NCI-H1417 treated with DMSO at 0.1 percent for 48 hours (cell line): ENCODE measurements around the gene KLK11.
"Not testable (repeated sequence)": the region's sequence is repeated elsewhere in the genome, so short reads cannot be mapped to it uniquely, and the experiment has no call there.

Experiments
- DNase-seq: peaks from one replicate; lab custom pipeline; 2025; lab: John Stamatoyannopoulos, UW

Gene KLK11

DNA sequence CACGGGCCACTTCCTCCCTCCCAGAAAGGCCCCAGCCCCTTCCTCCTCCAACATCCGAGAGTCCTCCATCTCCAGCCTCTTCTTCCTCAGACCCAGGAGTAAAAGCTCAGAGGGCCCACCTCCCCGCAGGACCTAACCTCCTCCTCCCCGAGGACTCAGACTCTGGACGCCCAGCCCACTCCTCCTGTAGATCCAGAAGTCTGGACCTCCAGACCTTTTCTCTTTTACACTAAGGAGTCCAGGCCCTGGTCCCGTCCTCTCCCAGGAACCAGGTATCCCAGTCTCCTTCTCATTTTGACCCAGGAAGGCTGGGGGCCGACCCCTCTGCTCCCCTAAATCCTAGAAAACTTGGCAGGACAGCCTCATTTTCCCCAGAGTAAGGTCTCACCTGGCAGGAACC is 23.1 kb downstream of the KLK11 start:
- DNase-seq, result no peak

DNA sequence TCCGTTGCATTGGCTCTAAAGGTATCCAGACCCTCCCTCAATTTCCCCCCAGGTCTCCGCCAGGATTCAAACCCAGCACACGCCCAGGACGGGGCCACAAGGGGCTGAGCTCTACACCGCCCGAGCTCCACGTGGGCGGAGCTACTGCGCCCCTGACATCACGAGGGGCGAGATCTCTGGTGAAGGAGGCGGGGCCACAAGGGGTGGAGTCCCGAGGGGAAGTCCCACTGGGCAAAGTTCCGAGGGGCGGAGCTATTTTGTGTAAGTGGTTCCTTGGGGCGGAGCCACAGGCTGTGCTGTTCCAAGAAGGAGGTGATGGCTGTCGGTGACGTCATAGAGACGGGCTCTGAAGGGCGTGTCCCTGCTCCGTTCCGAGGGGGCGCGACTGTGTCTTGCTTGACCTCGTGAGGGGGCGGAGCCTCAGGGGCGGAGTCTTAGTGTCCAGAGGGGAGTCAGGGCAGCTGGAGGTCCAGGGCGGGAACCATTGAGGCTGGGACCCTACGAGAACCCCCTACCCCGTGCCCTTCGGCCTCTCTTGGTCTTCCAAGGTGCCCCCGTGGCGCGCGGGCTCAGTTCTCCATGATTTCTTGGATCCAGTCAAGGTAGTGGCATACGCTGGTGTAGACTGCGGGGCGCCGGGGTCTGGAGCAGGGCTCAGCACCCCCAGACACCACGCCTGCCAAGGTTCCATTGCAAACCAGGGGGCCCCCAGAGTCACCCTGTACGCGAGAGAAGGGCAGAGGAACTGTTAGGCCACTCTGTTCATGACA is 23.7 kb downstream of the KLK11 start:
- no peak for DNase-seq

DNA sequence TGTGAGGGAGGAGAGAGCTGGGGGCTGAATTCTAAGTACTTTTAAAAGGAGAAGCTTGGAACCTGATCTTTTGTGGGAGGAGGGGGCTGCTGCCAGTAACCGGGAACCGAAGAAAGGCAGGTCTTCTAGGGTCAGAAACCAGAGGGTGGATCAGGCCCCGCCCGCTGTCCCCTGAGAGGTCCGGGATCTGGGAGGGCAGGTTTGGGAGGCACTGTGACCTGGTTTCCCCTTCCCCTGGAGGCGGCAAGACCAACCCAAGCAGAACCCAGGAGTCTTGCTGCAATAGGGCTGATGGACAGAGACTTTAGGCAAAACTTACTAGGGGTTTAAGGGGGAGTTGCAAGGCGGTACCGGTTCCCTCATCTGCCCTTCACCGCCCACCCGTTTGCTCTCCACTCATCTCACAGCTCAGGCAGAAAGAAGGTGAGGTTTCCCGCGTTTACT is 24.3 kb downstream of the KLK11 start:
- no peak for DNase-seq

DNA sequence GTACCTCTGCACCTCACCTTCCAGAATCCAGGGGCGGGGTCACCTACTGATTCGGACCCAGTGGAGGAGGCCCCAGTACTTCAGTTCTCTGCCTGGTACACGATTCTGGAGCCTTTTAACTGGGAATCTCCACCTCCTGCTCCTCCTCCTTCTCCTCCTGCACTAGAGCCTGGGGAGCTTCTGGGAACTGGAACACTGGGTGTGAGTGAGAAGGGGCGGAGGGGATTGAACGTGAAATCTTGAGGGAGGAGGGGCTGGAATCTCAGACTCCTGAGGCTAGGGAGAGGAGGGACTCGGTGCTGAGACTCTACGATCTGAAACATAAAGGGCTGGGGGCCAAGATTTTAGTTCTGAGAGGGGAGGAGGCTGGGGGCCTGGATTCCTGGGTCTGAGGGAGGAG is 24.9 kb downstream of the KLK11 start, which contains the start of gene KLK8:
TSS of gene KLK8 (minus strand) at position 90 of the 400 bp plus-strand sequence. CDS start 437 bp downstream, outside the sequence.
- DNase-seq, result no peak

DNA sequence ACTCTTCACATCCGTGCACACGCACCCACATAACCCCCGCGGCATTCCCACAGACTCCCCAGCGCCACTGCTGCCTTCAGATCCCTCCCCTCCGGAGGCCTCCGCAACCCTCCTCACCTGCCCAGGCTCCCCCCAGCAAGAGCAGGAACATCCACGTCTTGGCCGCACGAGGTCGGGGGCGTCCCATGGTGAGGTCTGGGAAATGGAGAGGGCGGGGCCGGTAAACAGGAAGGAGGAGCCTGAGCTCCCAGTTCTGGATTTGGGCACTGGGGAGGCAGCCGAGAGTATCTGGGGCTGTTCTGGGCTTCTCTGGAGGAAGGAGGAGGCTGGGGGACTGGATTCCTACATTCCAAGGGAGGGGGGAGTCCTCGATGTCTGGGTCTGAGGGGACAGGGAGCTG is 25.4 kb downstream of the KLK11 start:
- no peak for DNase-seq

DNA sequence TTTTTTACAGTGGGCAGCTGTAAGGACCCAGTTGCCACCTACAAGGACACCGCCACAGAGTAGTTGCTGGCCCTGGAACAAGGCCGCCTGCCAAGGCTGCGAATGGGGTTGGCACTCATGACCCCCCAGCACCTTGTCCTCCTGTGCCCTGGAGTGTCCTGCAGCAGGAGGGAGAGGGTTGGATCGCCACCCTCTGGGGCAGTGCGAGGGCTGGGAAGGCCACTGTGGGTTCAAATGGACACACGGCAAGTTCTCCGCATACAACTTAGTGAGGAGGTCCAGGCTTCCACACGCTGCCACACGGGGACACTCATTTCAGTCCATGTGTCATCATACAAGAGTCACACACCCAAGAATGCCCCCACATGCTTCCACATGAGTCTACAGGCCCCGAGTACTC is 26.0 kb downstream of the KLK11 start:
- no peak for DNase-seq

DNA sequence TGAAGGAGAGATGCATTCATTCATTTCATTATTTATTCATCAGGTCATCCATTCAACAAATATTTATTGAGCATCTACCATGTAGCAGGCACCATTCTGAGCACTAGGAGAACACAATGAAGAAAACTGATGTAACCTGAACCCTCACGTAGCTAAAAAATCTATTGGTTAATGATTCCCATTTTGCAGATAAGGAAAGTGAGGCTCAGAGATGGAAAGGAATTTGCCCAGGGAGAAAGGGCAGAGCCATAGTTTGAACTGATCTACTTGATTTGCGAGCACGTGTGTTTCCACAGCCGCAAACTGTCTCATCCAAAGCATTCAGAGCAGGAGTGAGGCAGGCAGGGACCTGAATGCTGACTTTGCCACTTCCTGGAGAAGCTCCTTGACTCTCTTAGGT is 27.7 kb downstream of the KLK11 start:
- no peak for DNase-seq

DNA sequence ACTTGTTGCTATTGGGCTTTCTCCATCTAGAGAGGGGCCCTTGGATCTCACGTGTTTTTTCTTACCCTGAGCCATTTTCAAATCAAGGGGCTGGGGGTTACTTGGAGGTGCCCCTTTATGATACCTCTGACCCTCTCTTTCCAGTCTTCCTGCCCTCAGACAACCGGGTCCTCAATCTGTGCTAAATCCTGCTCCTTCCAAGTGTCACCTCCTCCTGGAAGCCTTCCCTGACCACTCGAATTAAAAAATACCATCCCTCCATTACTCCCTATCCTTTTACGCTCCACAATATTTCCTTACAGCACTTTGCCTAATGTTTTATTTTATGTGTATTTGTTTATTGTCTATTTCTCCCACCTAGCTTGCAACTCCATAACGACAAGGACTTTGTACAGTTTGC is 28.4 kb downstream of the KLK11 start:
- no peak for DNase-seq

DNA sequence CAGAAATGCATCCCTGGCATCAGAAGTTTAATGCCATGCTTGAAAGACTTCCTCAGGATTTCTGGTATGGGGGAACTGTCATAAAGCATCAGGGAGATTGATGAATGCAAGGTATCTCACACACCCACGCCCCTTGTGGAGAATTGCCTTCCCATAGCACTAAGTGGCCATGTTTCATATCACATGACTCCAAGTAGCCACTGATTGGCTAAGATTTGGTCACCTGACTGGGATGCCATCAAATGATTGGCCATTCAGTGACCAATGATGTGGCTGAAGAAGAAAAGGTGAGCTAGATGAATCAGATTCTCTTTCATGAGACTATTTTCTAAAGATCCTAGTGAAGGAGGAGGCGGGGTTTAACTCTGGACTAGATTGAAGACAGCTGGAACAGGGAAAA is 32.3 kb downstream of the KLK11 start:
- DNase-seq, result no peak

DNA sequence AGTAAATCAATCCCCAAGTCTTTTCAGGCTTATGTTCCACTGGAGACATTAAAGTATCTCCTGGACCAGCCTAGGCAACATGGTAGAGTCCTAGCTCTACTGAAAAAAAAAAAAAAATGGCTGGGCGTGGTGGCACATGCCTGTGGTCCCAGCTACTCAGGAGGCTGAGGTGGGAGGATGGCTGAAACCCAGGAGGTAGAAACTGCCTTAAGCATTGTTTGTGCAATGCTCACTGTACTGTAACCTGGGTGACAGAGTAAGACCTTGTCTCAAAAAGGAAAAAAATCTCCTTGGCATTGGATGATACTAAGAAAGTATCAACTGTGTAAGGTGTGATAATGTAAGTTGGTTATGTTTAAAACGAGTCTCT is 33.8 kb downstream of the KLK11 start:
- DNase-seq, result no peak

DNA sequence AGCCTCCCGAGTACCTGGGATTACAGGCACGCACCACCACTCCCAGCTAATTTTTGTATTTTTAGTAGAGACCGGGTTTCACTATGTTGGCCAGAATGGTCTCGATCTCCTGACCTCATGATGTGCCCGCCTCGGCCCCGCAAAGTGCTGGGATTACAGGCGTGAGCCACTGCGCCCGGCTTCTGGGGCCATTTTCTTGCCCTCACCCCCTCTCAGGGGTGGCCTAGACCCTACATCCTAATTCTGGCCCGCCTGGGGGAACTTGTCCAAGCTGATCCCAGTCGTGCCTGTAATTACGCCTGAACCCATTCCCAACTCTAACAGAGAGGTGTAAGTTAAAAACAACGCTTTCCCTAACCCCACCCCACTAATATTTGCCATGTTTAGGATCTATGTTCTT is 42.0 kb downstream of the KLK11 start:
- not testable (repeated sequence) for DNase-seq

DNA sequence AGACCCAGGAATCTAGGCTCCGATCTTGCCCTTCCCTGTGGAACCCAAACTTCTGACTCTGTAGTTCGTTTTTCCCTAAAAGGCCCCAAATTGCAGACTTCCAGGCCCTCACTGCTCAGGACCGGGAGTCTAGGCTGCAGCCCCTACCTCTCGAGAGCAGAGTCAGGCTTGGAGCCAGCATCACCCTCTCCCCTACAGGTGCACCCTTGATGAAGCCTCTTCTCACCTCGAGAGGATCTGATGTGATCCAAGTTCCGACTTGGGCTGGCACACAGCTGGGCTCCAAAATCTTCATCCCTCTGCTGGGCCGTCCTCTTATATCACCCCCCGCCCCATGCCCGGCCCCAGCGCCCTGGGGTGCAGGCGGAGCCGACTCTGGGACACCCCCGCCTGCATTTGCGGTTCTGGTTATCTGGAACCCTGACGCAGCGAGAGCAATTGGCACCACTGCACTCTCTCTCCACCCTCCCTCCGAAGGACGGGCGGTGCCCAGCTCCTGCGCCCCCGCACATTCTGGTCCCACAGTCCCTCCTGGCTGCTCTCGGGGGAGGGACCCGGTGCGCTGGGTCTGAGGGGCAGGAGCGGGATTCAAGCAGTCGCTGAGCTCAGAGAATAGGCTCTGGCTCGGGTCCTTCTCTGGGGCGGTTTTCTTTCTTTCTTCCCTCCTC is 42.7 kb downstream of the KLK11 start, which contains the start of gene KLK7:
TSS of gene KLK7 (minus strand) at position 293 of the 668 bp plus-strand sequence. CDS start 1,518 bp downstream, outside the sequence.
- no peak for DNase-seq

DNA sequence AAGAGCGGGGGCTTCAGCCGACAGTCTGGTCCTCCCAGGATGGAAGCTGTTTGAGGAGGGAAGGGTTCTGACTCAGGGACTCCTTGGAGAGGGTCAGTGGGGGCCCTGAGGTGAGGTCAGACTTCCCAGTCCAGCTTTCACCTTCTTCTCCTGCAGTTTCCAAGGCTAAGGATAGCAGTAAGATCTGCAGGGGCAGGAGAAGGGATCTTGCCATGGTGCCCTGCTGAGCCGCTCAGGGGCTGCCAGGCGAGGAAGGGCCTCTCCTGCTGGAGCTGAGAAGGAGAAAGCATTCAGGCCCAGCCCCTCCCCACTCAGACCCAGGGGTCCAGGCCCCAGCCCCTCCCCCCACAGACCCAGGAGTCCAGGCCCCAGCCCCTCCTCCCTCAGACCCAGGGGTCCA is 44.2 kb downstream of the KLK11 start:
- DNase-seq, result no peak

DNA sequence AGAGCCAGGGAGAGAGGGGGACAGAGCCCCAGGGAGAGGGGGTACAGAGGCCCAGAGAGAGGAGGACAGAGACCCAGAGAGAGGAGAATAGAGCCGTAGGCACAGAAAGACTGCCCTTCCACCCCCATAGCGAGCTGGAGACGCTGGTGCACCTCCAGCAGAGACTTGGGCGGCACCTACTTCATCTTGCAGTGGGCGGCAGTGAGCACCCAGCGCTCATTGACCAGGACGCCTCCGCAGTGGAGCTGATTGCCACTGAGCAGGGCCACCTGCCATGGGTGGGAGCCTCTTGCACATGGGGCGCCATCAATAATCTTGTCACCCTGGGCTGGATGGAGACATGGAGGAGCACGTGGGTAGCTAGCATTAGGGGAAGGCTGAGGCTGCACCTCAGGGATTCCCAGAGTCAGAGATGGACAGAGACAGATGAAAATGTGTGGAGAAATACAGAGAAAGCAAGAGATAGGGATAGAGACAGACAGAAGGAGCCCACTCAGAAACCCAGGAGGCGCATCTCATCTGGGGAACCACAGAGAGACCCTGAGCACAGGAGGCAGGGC is 44.7 kb downstream of the KLK11 start:
- no peak for DNase-seq

DNA sequence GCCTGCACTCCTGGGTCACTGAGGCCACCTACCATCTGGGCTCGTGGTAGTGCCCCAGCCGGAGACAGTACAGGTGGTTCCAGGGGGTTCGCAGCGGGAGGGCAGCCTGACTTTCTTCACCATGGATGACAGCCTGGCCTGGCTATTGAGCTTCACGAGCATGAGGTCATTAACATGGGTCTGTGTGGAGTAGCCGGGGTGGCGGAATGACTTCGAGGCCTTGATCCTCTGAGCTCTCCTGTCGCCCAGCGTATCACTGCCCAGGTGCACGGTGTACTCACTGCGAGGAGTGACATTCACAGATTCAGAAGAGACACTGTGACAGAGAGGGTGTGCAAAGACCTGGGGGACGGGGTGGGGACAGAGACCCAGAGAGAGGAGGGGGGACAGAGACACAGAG is 46.2 kb downstream of the KLK11 start:
- DNase-seq, result no peak

DNA sequence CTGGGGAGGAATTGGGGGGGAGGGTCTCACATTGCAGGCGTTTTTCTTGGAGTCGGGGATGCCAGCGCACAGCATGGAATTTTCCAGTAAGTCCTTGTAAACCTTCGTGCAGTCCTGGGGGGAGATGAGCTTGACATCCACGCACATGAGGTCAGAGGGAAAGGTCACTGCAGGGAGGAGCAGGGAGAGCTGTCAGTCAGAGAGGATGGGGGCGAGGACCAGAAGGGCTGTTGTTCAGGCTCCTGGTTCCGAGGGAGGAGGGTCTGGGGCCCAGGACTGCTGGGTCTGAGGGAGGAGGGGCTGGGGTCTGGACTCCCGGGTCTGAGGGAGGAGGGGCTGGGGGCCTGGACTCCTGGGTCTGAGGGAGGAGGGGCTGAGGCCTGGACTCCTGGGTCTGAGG is 46.7 kb downstream of the KLK11 start:
- DNase-seq, result no peak

DNA sequence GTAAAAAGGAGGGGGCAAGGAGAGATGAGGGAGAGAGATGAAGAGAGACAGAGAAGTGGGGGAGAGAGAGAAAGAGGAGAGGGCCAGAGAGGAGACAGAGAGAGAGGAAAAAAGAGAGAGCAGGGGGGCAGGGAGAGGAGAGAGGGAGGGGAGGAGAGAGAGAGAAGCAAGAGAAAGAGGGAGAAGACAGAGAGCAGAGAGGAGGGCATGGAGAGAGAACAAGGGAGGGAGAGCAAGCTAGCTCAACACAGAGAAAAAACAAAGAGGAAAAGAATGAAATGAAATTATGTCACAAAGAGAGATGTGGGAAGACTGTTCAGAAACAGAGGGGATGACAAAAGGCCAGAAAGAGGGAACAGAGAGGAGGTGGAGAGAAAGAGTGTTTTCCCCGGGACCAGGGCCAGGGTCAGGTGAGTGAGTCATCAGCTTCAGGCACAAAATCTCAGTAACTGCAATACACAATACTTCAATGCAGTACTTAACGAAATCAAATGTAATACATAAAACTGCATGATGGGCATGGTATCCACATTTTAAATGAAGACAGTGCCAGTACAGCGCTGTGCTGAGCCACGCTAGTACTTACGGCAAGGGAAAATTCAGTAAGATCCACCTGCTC is 47.5 kb downstream of the KLK11 start:
- DNase-seq, result no peak

DNA sequence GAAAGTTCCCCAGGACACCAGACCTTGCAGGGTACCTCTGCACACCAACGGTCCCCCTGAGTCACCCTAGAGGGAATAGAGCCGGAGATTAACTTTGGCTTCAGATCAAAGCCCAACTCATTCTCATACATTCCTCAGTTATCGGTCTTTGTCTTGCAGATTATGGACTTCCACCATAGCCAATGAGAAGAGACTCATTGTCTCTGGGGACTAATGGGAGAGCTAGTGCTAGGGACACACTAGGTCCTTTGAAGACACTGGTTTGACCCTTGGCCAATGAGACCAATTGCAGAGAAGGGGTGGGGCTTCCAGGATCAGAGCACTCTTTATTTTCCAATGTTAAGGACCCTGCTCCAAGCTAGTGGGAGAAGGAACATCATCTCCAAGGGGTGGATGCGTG is 48.8 kb downstream of the KLK11 start:
- DNase-seq, result no peak

DNA sequence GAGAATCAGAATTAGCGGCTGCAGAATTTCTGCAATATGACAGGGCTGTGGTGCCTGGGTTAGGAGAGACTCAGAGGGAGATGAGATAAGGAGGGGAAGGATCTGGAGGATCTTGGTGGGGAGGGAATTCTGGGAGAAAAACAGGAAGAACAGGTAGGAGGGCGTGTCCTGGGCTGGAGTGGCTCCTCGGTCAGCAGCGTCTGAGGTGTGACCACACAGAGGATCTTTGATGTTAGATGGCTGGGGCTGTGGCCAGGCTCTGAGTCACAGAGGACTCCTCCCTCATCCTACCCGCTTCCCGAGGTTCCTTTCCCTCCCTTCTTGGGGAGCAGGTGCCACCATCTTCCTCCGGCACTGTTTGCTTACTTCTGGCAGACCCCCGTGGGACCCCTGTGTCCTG is 50.6 kb downstream of the KLK11 start:
- DNase-seq, result no peak

DNA sequence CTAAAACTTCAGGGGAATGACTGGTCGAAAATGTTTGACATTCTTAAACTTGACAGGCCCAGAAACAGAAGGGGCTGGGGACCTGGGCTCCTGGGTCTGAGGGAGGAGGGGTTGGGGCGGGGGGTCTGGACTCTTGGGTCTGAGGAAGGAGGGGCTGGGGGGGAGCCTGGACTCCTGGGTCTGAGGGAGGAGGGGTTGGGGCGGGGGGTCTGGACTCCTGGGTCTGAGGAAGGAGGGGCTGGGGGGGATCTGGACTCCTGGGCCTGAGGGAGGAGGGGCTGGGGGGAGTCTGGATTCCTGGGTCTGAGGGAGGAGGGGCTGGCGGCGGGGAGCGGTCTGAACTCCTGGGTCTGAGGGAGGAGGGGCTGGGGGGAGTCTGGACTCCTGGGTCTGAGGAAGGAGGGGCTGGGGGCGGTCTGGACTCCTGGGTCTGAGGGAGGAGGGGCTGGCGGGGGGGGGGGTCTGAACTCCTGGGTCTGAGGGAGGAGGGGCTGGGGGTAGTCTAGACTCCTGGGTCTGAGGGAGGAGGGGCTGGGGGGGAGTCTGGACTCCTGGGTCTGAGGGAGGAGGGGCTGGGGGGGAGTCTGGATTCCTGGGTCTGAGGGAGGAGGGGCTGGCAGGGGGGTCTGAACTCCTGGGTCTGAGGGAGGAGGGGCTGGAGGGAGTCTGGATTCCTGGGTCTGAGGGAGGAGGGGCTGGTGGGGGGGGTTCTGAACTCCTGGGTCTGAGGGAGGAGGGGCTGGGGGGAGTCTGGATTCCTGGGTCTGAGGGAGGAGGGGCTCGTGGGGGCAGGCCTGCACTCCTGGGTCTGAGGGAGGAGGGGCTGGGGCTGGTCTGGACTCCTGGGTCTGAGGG is 51.5 kb downstream of the KLK11 start:
- no peak for DNase-seq

DNA sequence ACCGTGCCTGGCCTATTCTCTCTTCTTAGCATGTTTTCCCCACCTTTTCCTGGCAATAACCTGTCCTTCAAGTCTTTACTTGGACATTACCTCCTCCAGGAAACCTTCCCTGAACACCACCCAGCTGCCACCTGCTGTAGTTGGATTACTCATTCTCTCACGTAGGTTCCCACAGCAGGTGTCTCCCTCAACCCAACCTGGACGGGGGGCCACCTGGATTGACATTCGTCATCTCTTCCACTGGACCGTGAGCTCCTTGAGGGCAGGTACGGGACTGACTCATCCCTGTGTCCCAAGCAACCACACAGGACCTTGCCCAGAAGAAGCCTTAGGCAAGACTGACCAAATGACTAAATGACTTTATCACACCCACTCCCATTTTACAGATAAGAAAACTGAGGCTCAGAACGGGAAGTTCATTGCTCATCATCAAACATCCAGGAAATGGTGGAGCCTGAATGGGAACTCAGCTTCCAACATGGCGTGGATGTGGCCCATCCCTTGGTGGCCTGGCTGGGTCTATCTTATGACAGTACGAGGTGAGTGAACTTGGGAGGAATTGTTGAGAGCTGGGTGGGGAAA is 53.5 kb downstream of the KLK11 start:
- DNase-seq, result no peak
